ENCODE data around the gene SWSAP1. TPM values are rescaled to one million over a fixed set of nuclear protein-coding genes. Genes with fewer than 3 reads are reported as not detected.
"Not testable (repeated sequence)": the region's sequence is repeated elsewhere in the genome, so short reads cannot be mapped to it uniquely, and the experiment has no call there.

The SWSAP1 gene
- total and polyA plus RNA-seq, 12 donors = 0.53 to 3.1 (median 1.7) TPM

GRCh38 chr19:11347546-11348039 is 26.9 kb upstream of the SWSAP1 start:
- Histone ChIP-seq H3K4me3 (no peak overlapping the region), H3K4me1 (peaks cover 6 to 32% (median 25%) of the 10 kb centered on the region in 9 donors), H3K9me3 (peaks cover 0 to 12% (median 0%) of the 10 kb centered on the region in 11 donors), H3K36me3 (peaks cover 0 to 10% (median 0%) of the 10 kb centered on the region in 9 donors), H3K27me3 (no peaks in the 10 kb centered on the region), H3K27ac (peak overlapping the region in 3 of 10 donors; percentile 72 to 80 (median 77))
- intact Hi-C loops (cut with DNase I) = loop anchor here in 2 of 10 donors (10.0 kb wide), 2 partner anchors 53 to 213 kb away; partner anchors contain the start of gene TSPAN16 (in 1 of the 2)
- DNase-seq (no peak), ATAC-seq (no peak)
- TF ChIP-seq, protein P1, sequence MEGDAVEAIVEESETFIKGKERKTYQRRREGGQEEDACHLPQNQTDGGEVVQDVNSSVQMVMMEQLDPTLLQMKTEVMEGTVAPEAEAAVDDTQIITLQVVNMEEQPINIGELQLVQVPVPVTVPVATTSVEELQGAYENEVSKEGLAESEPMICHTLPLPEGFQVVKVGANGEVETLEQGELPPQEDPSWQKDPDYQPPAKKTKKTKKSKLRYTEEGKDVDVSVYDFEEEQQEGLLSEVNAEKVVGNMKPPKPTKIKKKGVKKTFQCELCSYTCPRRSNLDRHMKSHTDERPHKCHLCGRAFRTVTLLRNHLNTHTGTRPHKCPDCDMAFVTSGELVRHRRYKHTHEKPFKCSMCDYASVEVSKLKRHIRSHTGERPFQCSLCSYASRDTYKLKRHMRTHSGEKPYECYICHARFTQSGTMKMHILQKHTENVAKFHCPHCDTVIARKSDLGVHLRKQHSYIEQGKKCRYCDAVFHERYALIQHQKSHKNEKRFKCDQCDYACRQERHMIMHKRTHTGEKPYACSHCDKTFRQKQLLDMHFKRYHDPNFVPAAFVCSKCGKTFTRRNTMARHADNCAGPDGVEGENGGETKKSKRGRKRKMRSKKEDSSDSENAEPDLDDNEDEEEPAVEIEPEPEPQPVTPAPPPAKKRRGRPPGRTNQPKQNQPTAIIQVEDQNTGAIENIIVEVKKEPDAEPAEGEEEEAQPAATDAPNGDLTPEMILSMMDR (IDR thresholded peaks at IDR 0.05) = no peak
- 81 to 82% methylated on average over 7 of the region's 7 CpGs for WGBS, 2 donors

GRCh38 chr19:11349171-11349570 is 25.3 kb upstream of the SWSAP1 start:
- Histone ChIP-seq H3K27me3 (no peaks in the 10 kb centered on the region), H3K4me1 (peaks cover 6 to 24% (median 19%) of the 10 kb centered on the region in 9 donors), H3K4me3 (no peak overlapping the region), H3K36me3 (no peaks in the 10 kb centered on the region), H3K9me3 (peaks cover 0 to 12% (median 0%) of the 10 kb centered on the region in 11 donors), H3K27ac (no peak overlapping the region)
- TF ChIP-seq, protein P1 (IDR thresholded peaks at IDR 0.05) = no peak
- ATAC-seq = no peak
- intact Hi-C loops (cut with DNase I) = loop anchor here in 2 of 10 donors (10.0 kb wide), 2 partner anchors 54 to 214 kb away; partner anchors contain the start of gene TSPAN16 (in 1 of the 2)
- WGBS, 2 donors = 89 to 91% methylated on average over 4 of the region's 4 CpGs
- DNase-seq = no peak

- not testable (repeated sequence) for ATAC-seq, H3K27me3 ChIP-seq, DNase-seq, H3K4me3 ChIP-seq, H3K36me3 ChIP-seq, H3K27ac ChIP-seq, H3K9me3 ChIP-seq
- WGBS, 2 donors = 96 to 98% methylated on average over 4 of the region's 4 CpGs
- intact Hi-C loops (cut with DNase I) = loop anchor here in 1 of 10 donors (10.0 kb wide), 1 partner anchor 59 kb away; the partner anchor contains the start of gene TSPAN16
- H3K4me1 ChIP-seq = peaks cover 0 to 16% (median 6%) of the 10 kb centered on the region in 9 donors
Measured at GRCh38 chr19:11354102-11354501, 20.4 kb upstream of the SWSAP1 start.

DNA sequence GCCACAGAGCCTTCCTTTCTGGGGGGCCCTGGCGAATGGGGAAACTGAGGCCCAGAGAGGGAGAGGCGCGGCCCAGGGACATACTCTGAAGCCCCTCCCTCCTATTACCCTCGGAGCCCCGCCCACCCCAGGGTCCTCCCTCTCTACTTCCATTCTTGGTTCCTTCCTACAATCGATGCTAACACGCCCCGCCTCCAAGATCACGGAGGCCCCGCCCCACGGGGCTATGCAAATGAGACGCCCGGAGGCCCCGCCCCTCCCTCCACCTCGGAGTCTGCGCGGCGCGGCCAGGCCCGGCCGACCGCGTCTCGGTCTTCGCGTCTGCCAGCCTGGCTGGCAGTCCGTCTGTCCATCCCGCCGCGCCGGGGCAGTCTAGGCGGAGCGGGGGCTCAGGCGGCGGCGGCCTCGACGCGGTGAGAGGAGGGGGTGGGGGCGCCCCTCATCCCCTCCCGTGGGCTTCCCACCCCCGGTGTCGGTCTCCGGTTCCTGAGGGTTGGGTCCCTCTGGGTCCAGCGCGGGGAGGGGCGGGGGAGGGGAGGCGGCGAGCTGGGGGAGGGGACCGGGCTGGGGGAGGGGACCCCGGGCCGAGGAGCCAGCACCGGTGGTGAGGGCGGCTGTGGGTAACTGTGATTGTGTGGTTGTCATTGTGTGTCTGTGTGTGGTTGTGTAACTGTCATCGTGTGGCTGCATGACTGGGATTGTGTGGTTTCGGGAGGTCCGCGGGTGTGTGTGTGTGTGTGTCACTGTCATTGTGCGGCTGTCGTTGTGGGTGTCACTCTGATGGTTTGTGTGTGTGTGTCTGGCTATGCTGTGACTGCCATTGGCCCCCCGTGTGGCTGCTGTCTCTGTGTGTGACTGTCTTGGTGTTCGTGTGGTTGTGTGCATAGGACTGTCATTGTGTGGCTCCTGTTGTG is 19.0 kb upstream of the SWSAP1 start, which contains the start of gene PLPPR2:
Gene PLPPR2, plus strand, starts transcription at position 273 of the 914 bp plus-strand sequence. CDS start 2,242 bp downstream, outside the sequence.
- peak within 1 kb of the TSS; percentile 51 to 71 (median 64) for H3K4me3 ChIP-seq
- intact Hi-C loops (cut with DNase I) = loop anchor here in 1 of 10 donors (10.0 kb wide), 1 partner anchor 61 kb away; the partner anchor contains the start of gene TSPAN16
- peak; percentile 92 to 97 (median 94) for ATAC-seq
- H3K36me3 ChIP-seq = peaks cover 0 to 22% (median 0%) of the 10 kb centered on the region in 9 donors
- no peaks in the 10 kb centered on the region for H3K27me3 ChIP-seq
- H3K9me3 ChIP-seq = no peaks in the 10 kb centered on the region
- 5 to 7% methylated on average over 56 to 62 of the region's 62 CpGs for WGBS, 2 donors
- H3K27ac ChIP-seq = peak within 1 kb of the TSS in 9 of 10 donors; percentile 30 to 86 (median 63)
- TF ChIP-seq, protein P1 (IDR thresholded peaks at IDR 0.05) = no peak
- H3K4me1 ChIP-seq = peaks cover 0 to 16% (median 6%) of the 10 kb centered on the region in 9 donors
- peak; percentile 93 to 95 for DNase-seq
